ENCODE results near the gene ZFYVE26.

The ZFYVE26 gene

GRCh38 chr14:67817750-67818438, 1.5 kb upstream of the ZFYVE26 start:
- no peak for DNase-seq (ENCODE audit: low read depth in 1 of 2, low spot score in 1 of 2)

- no peak for DNase-seq (ENCODE audit: low read depth in 1 of 2, low spot score in 1 of 2)
These were observed 691 bp downstream of the ZFYVE26 start for GRCh38 chr14:67815573-67816225.

GRCh38 chr14:67814821-67815220, 1.6 kb downstream of the ZFYVE26 start:
- no peak for DNase-seq (ENCODE audit: low read depth in 1 of 2, low spot score in 1 of 2)

- no peak for DNase-seq (ENCODE audit: low read depth in 1 of 2, low spot score in 1 of 2)
These were observed 10.1 kb downstream of the ZFYVE26 start for GRCh38 chr14:67806246-67806645.

GRCh38 chr14:67800743-67801142, 15.6 kb downstream of the ZFYVE26 start:
- DNase-seq (ENCODE audit: low read depth in 1 of 2, low spot score in 1 of 2): no peak

GRCh38 chr14:67798731-67799130, 17.7 kb downstream of the ZFYVE26 start:
- DNase-seq (ENCODE audit: low read depth in 1 of 2, low spot score in 1 of 2): no peak

- no peak for DNase-seq (ENCODE audit: low read depth in 1 of 2, low spot score in 1 of 2)
These were observed 28.7 kb downstream of the ZFYVE26 start for GRCh38 chr14:67787673-67788072.

GRCh38 chr14:67785270-67786109, 30.9 kb downstream of the ZFYVE26 start:
- DNase-seq (ENCODE audit: low read depth in 1 of 2, low spot score in 1 of 2): no peak

GRCh38 chr14:67784244-67784823, 32.1 kb downstream of the ZFYVE26 start:
- DNase-seq (ENCODE audit: low read depth in 1 of 2, low spot score in 1 of 2): no peak

- no peak for DNase-seq (ENCODE audit: low read depth in 1 of 2, low spot score in 1 of 2)
These were observed 34.3 kb downstream of the ZFYVE26 start for GRCh38 chr14:67782090-67782489.

- no peak for DNase-seq (ENCODE audit: low read depth in 1 of 2, low spot score in 1 of 2)
These were observed 37.6 kb downstream of the ZFYVE26 start for GRCh38 chr14:67778792-67779191.

GRCh38 chr14:67776653-67777322, 39.6 kb downstream of the ZFYVE26 start:
- no peak for DNase-seq (ENCODE audit: low read depth in 1 of 2, low spot score in 1 of 2)

GRCh38 chr14:67773844-67774377, 42.5 kb downstream of the ZFYVE26 start:
- no peak for DNase-seq (ENCODE audit: low read depth in 1 of 2, low spot score in 1 of 2)

GRCh38 chr14:67768219-67768618, 48.2 kb downstream of the ZFYVE26 start:
- no peak for DNase-seq (ENCODE audit: low read depth in 1 of 2, low spot score in 1 of 2)

GRCh38 chr14:67766035-67766680, 50.2 kb downstream of the ZFYVE26 start:
- DNase-seq (ENCODE audit: low read depth in 1 of 2, low spot score in 1 of 2): no peak

- DNase-seq (ENCODE audit: low read depth in 1 of 2, low spot score in 1 of 2): no peak
These were observed 51.1 kb downstream of the ZFYVE26 start for GRCh38 chr14:67765192-67765834.

GRCh38 chr14:67764496-67764895, 51.9 kb downstream of the ZFYVE26 start:
- DNase-seq (ENCODE audit: low read depth in 1 of 2, low spot score in 1 of 2): no peak

- DNase-seq (ENCODE audit: low read depth in 1 of 2, low spot score in 1 of 2): no peak
These were observed 53.1 kb downstream of the ZFYVE26 start for GRCh38 chr14:67763158-67763822.

GRCh38 chr14:67762051-67762450, 54.3 kb downstream of the ZFYVE26 start:
- DNase-seq (ENCODE audit: low read depth in 1 of 2, low spot score in 1 of 2): no peak
